Upper lobe of right lung (tissue), 1 donor: ENCODE results near the gene NES. TPM values are rescaled to one million over a fixed set of nuclear protein-coding genes. Genes with fewer than 3 reads are reported as not detected.
A peak's percentile ranks its signal among the peaks of the same experiment; 100 is the strongest.

Experiments
- ATAC-seq: fragments of 200-7000 bp; cut with Tn5 transposase; one replicate; pipeline ENCODE4 v1.9.1; 2020; ENCODE audit warnings: mild to moderate bottlenecking, moderate library complexity
- DNase-seq: peaks from one replicate; pipeline ENCODE4 v3.0.0-alpha.2; 2020
- H3K27ac ChIP-seq: fragments of 200-600 bp; one replicate; pipeline ENCODE4 v1.8.0; 2022
- H3K27me3 ChIP-seq: fragments of 200-600 bp; one replicate; pipeline ENCODE4 v1.8.0; 2022; ENCODE audit warnings: mild to moderate bottlenecking
- H3K36me3 ChIP-seq: fragments of 200-600 bp; one replicate; pipeline ENCODE4 v1.8.0; 2022
- H3K4me1 ChIP-seq: fragments of 200-600 bp; one replicate; pipeline ENCODE4 v1.8.0; 2022
- H3K4me3 ChIP-seq: fragments of 200-600 bp; one replicate; pipeline ENCODE4 v1.8.0; 2022; ENCODE audit warnings: mild to moderate bottlenecking
- H3K9me3 ChIP-seq: fragments of 200-600 bp; one replicate; pipeline ENCODE4 v1.8.0; 2022
- intact Hi-C: fragments of 100-400 bp; cut with DNase I; formaldehyde crosslinking; loops from one replicate; pipeline ENCODE4 v1.11.0; 2022
- total RNA-seq: library from RNA; stranded (reverse); fragmentation: NEBNext Ultra II Directional; extraction: Animal tissue kit (Norgen Biotek cat#: 25700); gene quantifications from one replicate; pipeline ENCODE4 v1.2.1, GENCODE V29; 2021
- TF ChIP-seq, protein P1 (sequence below): fragments of 200-600 bp; IDR thresholded peaks from one replicate; pipeline ENCODE4 v1.8.0; 2022; ENCODE audit warnings: antibody characterized with exemption
- donor health status: DM: no; HTN: yes; CAD: no; lungs with severe emphysema.

Gene NES
- total RNA-seq, 1 donor from 2014 or later: 54.7 TPM

- intact Hi-C loops: no loop called here
- TF ChIP-seq, protein P1, sequence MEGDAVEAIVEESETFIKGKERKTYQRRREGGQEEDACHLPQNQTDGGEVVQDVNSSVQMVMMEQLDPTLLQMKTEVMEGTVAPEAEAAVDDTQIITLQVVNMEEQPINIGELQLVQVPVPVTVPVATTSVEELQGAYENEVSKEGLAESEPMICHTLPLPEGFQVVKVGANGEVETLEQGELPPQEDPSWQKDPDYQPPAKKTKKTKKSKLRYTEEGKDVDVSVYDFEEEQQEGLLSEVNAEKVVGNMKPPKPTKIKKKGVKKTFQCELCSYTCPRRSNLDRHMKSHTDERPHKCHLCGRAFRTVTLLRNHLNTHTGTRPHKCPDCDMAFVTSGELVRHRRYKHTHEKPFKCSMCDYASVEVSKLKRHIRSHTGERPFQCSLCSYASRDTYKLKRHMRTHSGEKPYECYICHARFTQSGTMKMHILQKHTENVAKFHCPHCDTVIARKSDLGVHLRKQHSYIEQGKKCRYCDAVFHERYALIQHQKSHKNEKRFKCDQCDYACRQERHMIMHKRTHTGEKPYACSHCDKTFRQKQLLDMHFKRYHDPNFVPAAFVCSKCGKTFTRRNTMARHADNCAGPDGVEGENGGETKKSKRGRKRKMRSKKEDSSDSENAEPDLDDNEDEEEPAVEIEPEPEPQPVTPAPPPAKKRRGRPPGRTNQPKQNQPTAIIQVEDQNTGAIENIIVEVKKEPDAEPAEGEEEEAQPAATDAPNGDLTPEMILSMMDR: no peak
- ATAC-seq: no peak
Measured at GRCh38 chr1:156709031-156709430, 31.8 kb upstream of the NES start.

GRCh38 chr1:156708218-156708661 lies 31.0 kb upstream of the NES start:
- no peak overlapping the region for H3K27ac ChIP-seq

More at GRCh38 chr1:156709031-156709430, 31.8 kb upstream of the NES start:
- Histone ChIP-seq H3K27me3 (peaks cover 20% of the 10 kb centered on the region), H3K27ac (no peak overlapping the region), H3K36me3 (no peaks in the 10 kb centered on the region), H3K4me3 (no peak overlapping the region), H3K4me1 (peaks cover 27% of the 10 kb centered on the region), H3K9me3 (no peaks in the 10 kb centered on the region)
- no peak for DNase-seq

GRCh38 chr1:156707417-156708217 lies 30.4 kb upstream of the NES start:
- intact Hi-C loops: no loop called here
- DNase-seq: no peak
- Histone ChIP-seq H3K27ac (no peak overlapping the region), H3K4me3 (no peak overlapping the region), H3K27me3 (peaks cover 33% of the 10 kb centered on the region), H3K36me3 (no peaks in the 10 kb centered on the region), H3K4me1 (peaks cover 27% of the 10 kb centered on the region), H3K9me3 (no peaks in the 10 kb centered on the region)
- no peak for ATAC-seq
- TF ChIP-seq, protein P1: no peak

More at GRCh38 chr1:156708218-156708661, 31.0 kb upstream of the NES start:
- Histone ChIP-seq H3K9me3 (no peaks in the 10 kb centered on the region), H3K36me3 (no peaks in the 10 kb centered on the region), H3K4me3 (no peak overlapping the region), H3K27me3 (peaks cover 27% of the 10 kb centered on the region), H3K4me1 (peaks cover 27% of the 10 kb centered on the region)
- ATAC-seq (no peak), DNase-seq (no peak)
- TF ChIP-seq, protein P1: no peak
- intact Hi-C loops: no loop called here

DNA sequence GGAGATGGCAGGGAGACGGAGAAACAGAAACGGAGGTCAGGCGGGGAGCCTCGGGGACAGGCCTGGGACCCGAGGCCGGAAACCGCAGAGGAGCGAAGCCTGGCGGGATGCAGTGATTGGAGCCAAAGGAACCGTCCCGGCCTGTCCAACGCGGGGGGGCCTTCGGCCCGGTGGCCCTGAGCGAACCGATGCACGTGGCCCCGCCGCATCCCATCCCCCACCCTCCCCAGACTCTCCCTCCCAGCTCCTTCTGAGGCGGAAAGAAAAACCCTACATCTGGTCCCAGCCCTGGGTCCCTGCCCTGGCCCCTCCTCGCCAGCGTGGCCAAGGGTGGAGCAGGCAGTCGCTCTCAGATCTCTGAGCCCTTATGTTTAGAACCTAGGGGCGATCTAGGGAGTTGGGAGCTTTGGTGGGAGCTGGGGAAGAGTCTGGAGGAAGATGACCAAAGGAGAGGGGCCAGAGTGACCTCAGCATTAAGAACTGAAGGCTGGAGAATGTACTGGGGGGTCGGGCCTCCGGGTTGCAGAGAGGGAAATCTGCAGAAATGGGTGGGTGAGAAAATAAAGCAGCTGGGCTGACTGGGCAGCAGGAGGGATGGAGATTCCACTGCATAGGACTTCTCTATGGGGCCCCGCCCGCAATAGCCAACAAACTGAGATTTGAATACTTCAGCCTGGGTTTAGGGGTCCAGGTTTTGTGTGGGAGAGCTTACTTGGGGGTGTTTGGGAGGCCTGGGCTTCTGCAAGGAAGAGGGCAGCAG lies 29.6 kb upstream of the NES start:
- TF ChIP-seq, protein P1: no peak
- ATAC-seq: peak; percentile 30
- no peak for DNase-seq
- peak overlapping the region; percentile 48 for H3K4me3 ChIP-seq
- peak overlapping the region; percentile 44 for H3K27ac ChIP-seq
- peaks cover 40% of the 10 kb centered on the region for H3K27me3 ChIP-seq
- H3K4me1 ChIP-seq: peaks cover 27% of the 10 kb centered on the region
- no peaks in the 10 kb centered on the region for H3K36me3 ChIP-seq
- H3K9me3 ChIP-seq: no peaks in the 10 kb centered on the region
- intact Hi-C loops: no loop called here

- Histone ChIP-seq H3K36me3 (no peaks in the 10 kb centered on the region), H3K27me3 (peaks cover 44% of the 10 kb centered on the region), H3K27ac (peak overlapping the region; percentile 44), H3K4me3 (peak overlapping the region; percentile 48), H3K4me1 (peaks cover 27% of the 10 kb centered on the region), H3K9me3 (no peaks in the 10 kb centered on the region)
- TF ChIP-seq, protein P1: peak; percentile 78
- ATAC-seq (peak; percentile 63), DNase-seq (no peak)
- intact Hi-C loops: no loop called here
Measured at GRCh38 chr1:156705918-156706656, 28.9 kb upstream of the NES start.
